SK-N-MC (cell line): ENCODE measurements around the gene GJA4.

ENCODE experiments used
- EZH2 ChIP-seq: fragments of 200-600 bp; sonication (generic); IDR thresholded peaks from one replicate; pipeline ENCODE4 v1.6.1; 2017; ENCODE audit warnings: antibody characterized with exemption
- POLR2AphosphoS5 ChIP-seq: IDR thresholded peaks from 2 replicates; pipeline ENCODE4 v1.6.1; 2012; ENCODE audit warnings: mild to moderate bottlenecking, low read depth, low read length, borderline replicate concordance

GRCh38 chr1:34755961-34756360 is 36.8 kb upstream of the GJA4 start:
- no peak for TF ChIP-seq POLR2AphosphoS5
- no peak for TF ChIP-seq EZH2
